Activated naive CD8-positive, alpha-beta T cell treated with anti-CD3 and anti-CD28 coated beads for 36 hours (primary cell): ENCODE data around the gene UGT1A7. TPM values are rescaled to one million over a fixed set of nuclear protein-coding genes. Genes with fewer than 3 reads are reported as not detected.
"Not testable (repeated sequence)": the region's sequence is repeated elsewhere in the genome, so short reads cannot be mapped to it uniquely, and the experiment has no call there.

Experiments
- DNase-seq: peaks from one replicate; pipeline ENCODE4 v3.0.0; 2021
- H3K27ac Mint-ChIP-seq: one replicate; pipeline ENCODE4 v1.8.0; 2022; ENCODE audit warnings: mild to moderate bottlenecking, moderate library complexity, mixed read lengths
- H3K27me3 Mint-ChIP-seq: one replicate; pipeline ENCODE4 v1.8.0; 2022; ENCODE audit warnings: mild to moderate bottlenecking, mixed read lengths
- H3K36me3 Mint-ChIP-seq: one replicate; pipeline ENCODE4 v1.8.0; 2021; ENCODE audit warnings: mild to moderate bottlenecking, mixed read lengths
- H3K4me1 Mint-ChIP-seq: one replicate; pipeline ENCODE4 v1.8.0; 2021; ENCODE audit warnings: mixed read lengths
- H3K4me3 Mint-ChIP-seq: one replicate; pipeline ENCODE4 v1.8.0; 2022; ENCODE audit warnings: mild to moderate bottlenecking, moderate library complexity, mixed read lengths
- H3K9me3 Mint-ChIP-seq: one replicate; pipeline ENCODE4 v1.8.0; 2022; ENCODE audit warnings: mixed read lengths
- total RNA-seq, 2 experiments: library from RNA; stranded (reverse); gene quantifications; one replicate each; pipeline ENCODE4 v1.2.3, GENCODE V29; 2021

The UGT1A7 gene
- total RNA-seq: not detected

GRCh38 chr2:233681521-233682099 is at the start of gene UGT1A7:
UGT1A7 (plus strand) TSS chr2:233681901; CDS start chr2:233681938, 37 bp downstream.
- no peaks in the 10 kb centered on the region for H3K9me3 Mint-ChIP-seq
- no peaks in the 10 kb centered on the region for H3K4me1 Mint-ChIP-seq
- peaks cover 12% of the 10 kb centered on the region for H3K27me3 Mint-ChIP-seq
- no peak for DNase-seq
- no peak within 1 kb of the TSS for H3K27ac Mint-ChIP-seq
- no peaks in the 10 kb centered on the region for H3K36me3 Mint-ChIP-seq
- no peak within 1 kb of the TSS for H3K4me3 Mint-ChIP-seq

GRCh38 chr2:233636306-233636705 is 45.4 kb upstream of the UGT1A7 start, which contains the start of gene UGT1A10:
UGT1A10 (plus strand) TSS chr2:233636448; CDS start chr2:233636523, 75 bp downstream.
- not testable (repeated sequence) for H3K36me3 Mint-ChIP-seq, H3K9me3 Mint-ChIP-seq, H3K4me1 Mint-ChIP-seq, H3K4me3 Mint-ChIP-seq, DNase-seq, H3K27ac Mint-ChIP-seq
- peaks cover 19% of the 10 kb centered on the region for H3K27me3 Mint-ChIP-seq

- no peaks in the 10 kb centered on the region for H3K36me3 Mint-ChIP-seq
- peaks cover 5% of the 10 kb centered on the region for H3K4me1 Mint-ChIP-seq
- H3K27me3 Mint-ChIP-seq: peaks cover 13% of the 10 kb centered on the region
- no peak for DNase-seq
- H3K27ac Mint-ChIP-seq: no peak overlapping the region
- no peaks in the 10 kb centered on the region for H3K9me3 Mint-ChIP-seq
- H3K4me3 Mint-ChIP-seq: no peak overlapping the region
These were observed 42.9 kb upstream of the UGT1A7 start for GRCh38 chr2:233638836-233639235.

DNA sequence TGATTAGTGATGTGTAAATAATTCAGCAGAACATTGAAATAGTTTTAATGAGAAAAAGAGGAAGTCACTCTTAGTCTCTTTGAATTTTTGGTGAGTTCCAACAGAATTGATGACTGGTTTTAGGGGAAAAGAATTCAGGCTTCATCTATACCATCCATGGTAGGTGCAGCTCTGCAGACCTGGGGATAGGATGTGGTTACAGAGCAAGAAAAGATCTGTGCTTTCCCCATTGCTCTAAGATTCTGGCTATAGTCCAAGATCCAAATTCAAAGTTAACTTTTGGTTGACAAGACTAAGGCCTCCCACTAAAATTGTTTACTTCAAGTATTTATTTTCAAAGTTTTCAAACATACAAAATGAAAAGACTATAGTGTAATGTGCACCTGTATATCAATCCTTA is 41.8 kb upstream of the UGT1A7 start:
- no peak overlapping the region for H3K27ac Mint-ChIP-seq
- no peak overlapping the region for H3K4me3 Mint-ChIP-seq
- peaks cover 13% of the 10 kb centered on the region for H3K27me3 Mint-ChIP-seq
- peaks cover 2% of the 10 kb centered on the region for H3K9me3 Mint-ChIP-seq
- H3K4me1 Mint-ChIP-seq: peaks cover 5% of the 10 kb centered on the region
- no peaks in the 10 kb centered on the region for H3K36me3 Mint-ChIP-seq
- no peak for DNase-seq

GRCh38 chr2:233643128-233643527 is 38.6 kb upstream of the UGT1A7 start:
- no peak overlapping the region for H3K27ac Mint-ChIP-seq
- no peak for DNase-seq
- H3K27me3 Mint-ChIP-seq: peaks cover 5% of the 10 kb centered on the region
- H3K4me1 Mint-ChIP-seq: peaks cover 5% of the 10 kb centered on the region
- peaks cover 13% of the 10 kb centered on the region for H3K9me3 Mint-ChIP-seq
- H3K4me3 Mint-ChIP-seq: no peak overlapping the region
- no peaks in the 10 kb centered on the region for H3K36me3 Mint-ChIP-seq

GRCh38 chr2:233646033-233646432 is 35.7 kb upstream of the UGT1A7 start:
- not testable (repeated sequence) for H3K36me3 Mint-ChIP-seq, H3K4me3 Mint-ChIP-seq, H3K27me3 Mint-ChIP-seq, H3K27ac Mint-ChIP-seq, H3K4me1 Mint-ChIP-seq, DNase-seq
- peaks cover 13% of the 10 kb centered on the region for H3K9me3 Mint-ChIP-seq

GRCh38 chr2:233650981-233651380 is 30.7 kb upstream of the UGT1A7 start:
- no peak for DNase-seq
- Mint-ChIP-seq H3K4me1 (no peaks in the 10 kb centered on the region), H3K9me3 (peaks cover 9% of the 10 kb centered on the region), H3K27me3 (peaks cover 16% of the 10 kb centered on the region), H3K36me3 (no peaks in the 10 kb centered on the region), H3K27ac (no peak overlapping the region), H3K4me3 (no peak overlapping the region)

- DNase-seq: no peak
- Mint-ChIP-seq H3K27ac (no peak overlapping the region), H3K4me1 (no peaks in the 10 kb centered on the region), H3K9me3 (peaks cover 7% of the 10 kb centered on the region), H3K27me3 (peaks cover 16% of the 10 kb centered on the region), H3K4me3 (no peak overlapping the region), H3K36me3 (no peaks in the 10 kb centered on the region)
These were observed 30.3 kb upstream of the UGT1A7 start for GRCh38 chr2:233651430-233651829.

- no peaks in the 10 kb centered on the region for H3K9me3 Mint-ChIP-seq
- H3K4me3 Mint-ChIP-seq: no peak overlapping the region
- no peak for DNase-seq
- no peaks in the 10 kb centered on the region for H3K36me3 Mint-ChIP-seq
- H3K4me1 Mint-ChIP-seq: no peaks in the 10 kb centered on the region
- H3K27me3 Mint-ChIP-seq: peaks cover 10% of the 10 kb centered on the region
- no peak overlapping the region for H3K27ac Mint-ChIP-seq
These were observed 27.2 kb upstream of the UGT1A7 start for GRCh38 chr2:233654501-233654900.

DNA sequence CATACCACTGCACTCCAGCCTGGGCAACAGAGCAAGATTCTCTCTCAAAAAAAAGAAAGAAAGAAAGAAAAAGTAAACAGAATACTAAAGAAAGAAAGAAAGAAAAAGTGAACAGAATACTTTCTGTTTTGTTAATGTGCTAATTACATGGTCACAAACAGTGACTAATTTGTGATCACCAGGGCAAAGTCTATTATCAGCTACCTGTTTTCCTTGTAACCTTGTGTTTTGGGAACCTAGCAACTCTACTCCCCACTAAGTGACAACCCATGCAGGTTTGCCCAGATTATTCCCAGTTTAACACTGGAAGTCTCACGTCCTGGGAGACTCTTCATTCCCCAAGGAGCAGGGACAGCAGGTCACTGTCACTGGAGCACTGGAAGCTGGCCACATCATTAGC is 26.7 kb upstream of the UGT1A7 start:
- DNase-seq: no peak
- Mint-ChIP-seq H3K27ac (no peak overlapping the region), H3K4me1 (no peaks in the 10 kb centered on the region), H3K27me3 (peaks cover 10% of the 10 kb centered on the region), H3K4me3 (no peak overlapping the region), H3K9me3 (no peaks in the 10 kb centered on the region), H3K36me3 (no peaks in the 10 kb centered on the region)

GRCh38 chr2:233655943-233656342 is 25.8 kb upstream of the UGT1A7 start:
- not testable (repeated sequence) for H3K36me3 Mint-ChIP-seq, H3K27ac Mint-ChIP-seq, H3K27me3 Mint-ChIP-seq

GRCh38 chr2:233656443-233656842 is 25.3 kb upstream of the UGT1A7 start:
- H3K4me1 Mint-ChIP-seq: no peaks in the 10 kb centered on the region
- H3K27me3 Mint-ChIP-seq: peaks cover 10% of the 10 kb centered on the region
- no peak overlapping the region for H3K4me3 Mint-ChIP-seq
- H3K36me3 Mint-ChIP-seq: no peaks in the 10 kb centered on the region
- no peaks in the 10 kb centered on the region for H3K9me3 Mint-ChIP-seq
- no peak for DNase-seq
- H3K27ac Mint-ChIP-seq: no peak overlapping the region

More at GRCh38 chr2:233655943-233656342, 25.8 kb upstream of the UGT1A7 start:
- H3K4me1 Mint-ChIP-seq, H3K4me3 Mint-ChIP-seq, H3K9me3 Mint-ChIP-seq, DNase-seq: not testable (repeated sequence)

DNA sequence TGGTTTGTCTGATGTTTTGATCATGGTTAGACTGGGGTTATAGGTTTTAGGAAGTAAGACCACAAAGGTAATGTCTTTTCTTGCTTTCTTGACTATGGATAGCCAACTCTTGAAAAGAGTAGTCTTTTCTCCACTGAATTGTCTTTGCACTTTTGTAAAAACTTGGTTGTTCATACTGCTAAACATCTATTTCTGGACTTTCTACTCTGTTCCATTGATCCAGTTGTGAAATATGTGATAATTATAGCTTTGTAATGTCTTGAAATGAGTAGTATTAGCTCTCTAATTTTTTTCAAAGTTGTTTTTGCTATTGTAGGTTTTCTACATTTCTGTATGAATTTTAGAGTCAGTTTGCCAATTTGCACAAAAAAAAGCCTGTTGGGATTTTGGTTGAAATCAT is 23.1 kb upstream of the UGT1A7 start:
- Mint-ChIP-seq H3K27ac (no peak overlapping the region), H3K36me3 (peaks cover 5% of the 10 kb centered on the region), H3K9me3 (no peaks in the 10 kb centered on the region), H3K27me3 (peaks cover 19% of the 10 kb centered on the region), H3K4me1 (no peaks in the 10 kb centered on the region), H3K4me3 (no peak overlapping the region)
- no peak for DNase-seq

- H3K4me1 Mint-ChIP-seq: no peaks in the 10 kb centered on the region
- no peak overlapping the region for H3K4me3 Mint-ChIP-seq
- H3K27me3 Mint-ChIP-seq: peaks cover 34% of the 10 kb centered on the region
- H3K9me3 Mint-ChIP-seq: peaks cover 7% of the 10 kb centered on the region
- DNase-seq: no peak
- H3K27ac Mint-ChIP-seq: no peak overlapping the region
- H3K36me3 Mint-ChIP-seq: peaks cover 5% of the 10 kb centered on the region
These were observed 17.8 kb upstream of the UGT1A7 start for GRCh38 chr2:233663911-233664310.

DNA sequence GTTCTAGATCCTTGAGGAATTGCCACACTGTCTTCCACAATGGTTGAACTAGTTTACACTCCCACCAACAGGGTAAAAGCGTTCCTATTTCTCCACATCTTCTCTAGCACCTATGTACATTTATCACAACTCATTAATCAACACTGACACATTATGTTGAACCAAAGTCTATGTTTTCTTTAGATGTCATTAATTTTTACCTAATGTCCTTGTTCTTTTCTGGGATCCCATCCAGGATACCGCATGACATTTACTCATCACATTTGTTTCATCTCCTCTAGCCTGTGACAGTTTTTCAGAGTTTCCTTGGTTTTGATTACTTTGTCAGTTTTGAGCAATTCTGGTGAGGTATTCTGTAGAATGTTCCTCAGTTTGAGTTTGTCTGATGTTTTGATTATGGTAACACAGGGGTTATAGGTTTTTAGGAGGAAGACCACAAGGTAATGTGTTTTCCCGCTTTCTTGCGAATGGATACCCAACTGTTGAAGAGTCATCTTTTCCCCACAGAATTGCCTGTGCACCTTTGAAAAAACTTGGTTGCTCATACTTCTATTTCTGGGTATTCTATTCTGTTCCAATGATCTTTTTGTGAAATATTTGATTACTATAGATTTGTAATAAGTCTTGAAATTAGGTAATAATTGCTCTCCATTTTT is 13.0 kb upstream of the UGT1A7 start:
- H3K9me3 Mint-ChIP-seq: peaks cover 7% of the 10 kb centered on the region
- peaks cover 21% of the 10 kb centered on the region for H3K27me3 Mint-ChIP-seq
- no peak for DNase-seq
- no peak overlapping the region for H3K4me3 Mint-ChIP-seq
- no peak overlapping the region for H3K27ac Mint-ChIP-seq
- H3K36me3 Mint-ChIP-seq: no peaks in the 10 kb centered on the region
- H3K4me1 Mint-ChIP-seq: no peaks in the 10 kb centered on the region
